ENCODE measurements around the gene DCAF8L1.
"Not testable (repeated sequence)": the region's sequence is repeated elsewhere in the genome, so short reads cannot be mapped to it uniquely, and the experiment has no call there.

Gene DCAF8L1

GRCh38 chrX:27966955-27967354 is 14.3 kb downstream of the DCAF8L1 start:
- Histone ChIP-seq H2AFZ (ENCODE audit: low read depth, low read length) (no peak overlapping the region), H3K36me3 (ENCODE audit: insufficient read depth, low read length) (no peaks in the 10 kb centered on the region)

GRCh38 chrX:27966492-27966891 is 14.8 kb downstream of the DCAF8L1 start:
- Histone ChIP-seq H2AFZ (ENCODE audit: low read depth, low read length) (no peak overlapping the region), H3K9me3 (ENCODE audit: low read length) (no peaks in the 10 kb centered on the region), H3K27me3 (ENCODE audit: insufficient read depth, low read length) (no peaks in the 10 kb centered on the region), H3K36me3 (ENCODE audit: insufficient read depth, low read length) (no peaks in the 10 kb centered on the region), H3K4me1 (ENCODE audit: insufficient read depth, low read length) (peaks cover 8% of the 10 kb centered on the region), H3K4me3 (ENCODE audit: low read length) (no peak overlapping the region)

More at GRCh38 chrX:27966955-27967354, 14.3 kb downstream of the DCAF8L1 start:
- no peaks in the 10 kb centered on the region for H3K27me3 ChIP-seq (ENCODE audit: insufficient read depth, low read length)
- H3K9me3 ChIP-seq (ENCODE audit: low read length), result no peaks in the 10 kb centered on the region
- H3K4me3 ChIP-seq (ENCODE audit: low read length), result no peak overlapping the region
- peaks cover 8% of the 10 kb centered on the region for H3K4me1 ChIP-seq (ENCODE audit: insufficient read depth, low read length)

GRCh38 chrX:27965348-27965747 is 15.9 kb downstream of the DCAF8L1 start:
- H3K9me3 ChIP-seq (ENCODE audit: low read length); H3K4me1 ChIP-seq (ENCODE audit: insufficient read depth, low read length); H3K4me3 ChIP-seq (ENCODE audit: low read length); H3K36me3 ChIP-seq (ENCODE audit: insufficient read depth, low read length); H2AFZ ChIP-seq (ENCODE audit: low read depth, low read length); H3K27me3 ChIP-seq (ENCODE audit: insufficient read depth, low read length): not testable (repeated sequence)

DNA sequence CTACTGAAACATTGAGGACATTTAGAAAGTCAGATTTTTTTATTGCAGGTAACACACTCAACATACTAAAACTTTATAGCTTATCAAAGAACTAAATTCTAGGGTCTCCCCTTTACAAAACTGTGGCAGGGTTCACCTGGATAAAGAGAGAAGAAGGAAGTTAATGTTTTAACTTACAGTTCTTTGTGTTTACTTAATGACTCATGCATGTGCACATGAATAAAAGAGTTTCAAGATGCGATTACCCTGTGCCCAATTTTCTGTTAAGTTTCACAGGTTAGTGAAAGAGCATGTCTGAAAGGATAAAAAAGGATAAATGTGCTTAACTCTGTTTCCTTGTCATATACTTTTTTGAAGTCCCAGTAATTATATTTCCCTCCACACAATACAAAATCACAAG is 16.8 kb downstream of the DCAF8L1 start:
- Histone ChIP-seq H2AFZ (ENCODE audit: low read depth, low read length) (no peak overlapping the region), H3K27me3 (ENCODE audit: insufficient read depth, low read length) (no peaks in the 10 kb centered on the region), H3K36me3 (ENCODE audit: insufficient read depth, low read length) (no peaks in the 10 kb centered on the region), H3K4me1 (ENCODE audit: insufficient read depth, low read length) (peaks cover 8% of the 10 kb centered on the region), H3K9me3 (ENCODE audit: low read length) (no peaks in the 10 kb centered on the region), H3K4me3 (ENCODE audit: low read length) (no peak overlapping the region)

GRCh38 chrX:27960410-27960809 is 20.8 kb downstream of the DCAF8L1 start:
- H3K36me3 ChIP-seq (ENCODE audit: insufficient read depth, low read length); H3K9me3 ChIP-seq (ENCODE audit: low read length); H3K4me1 ChIP-seq (ENCODE audit: insufficient read depth, low read length); H3K4me3 ChIP-seq (ENCODE audit: low read length); H3K27me3 ChIP-seq (ENCODE audit: insufficient read depth, low read length); H2AFZ ChIP-seq (ENCODE audit: low read depth, low read length): not testable (repeated sequence)

- H3K4me3 ChIP-seq (ENCODE audit: low read length), result no peak overlapping the region
- no peaks in the 10 kb centered on the region for H3K27me3 ChIP-seq (ENCODE audit: insufficient read depth, low read length)
- no peaks in the 10 kb centered on the region for H3K4me1 ChIP-seq (ENCODE audit: insufficient read depth, low read length)
- H2AFZ ChIP-seq (ENCODE audit: low read depth, low read length), result no peak overlapping the region
- no peaks in the 10 kb centered on the region for H3K9me3 ChIP-seq (ENCODE audit: low read length)
- no peaks in the 10 kb centered on the region for H3K36me3 ChIP-seq (ENCODE audit: insufficient read depth, low read length)
These were observed 28.1 kb downstream of the DCAF8L1 start for GRCh38 chrX:27953171-27953570.

DNA sequence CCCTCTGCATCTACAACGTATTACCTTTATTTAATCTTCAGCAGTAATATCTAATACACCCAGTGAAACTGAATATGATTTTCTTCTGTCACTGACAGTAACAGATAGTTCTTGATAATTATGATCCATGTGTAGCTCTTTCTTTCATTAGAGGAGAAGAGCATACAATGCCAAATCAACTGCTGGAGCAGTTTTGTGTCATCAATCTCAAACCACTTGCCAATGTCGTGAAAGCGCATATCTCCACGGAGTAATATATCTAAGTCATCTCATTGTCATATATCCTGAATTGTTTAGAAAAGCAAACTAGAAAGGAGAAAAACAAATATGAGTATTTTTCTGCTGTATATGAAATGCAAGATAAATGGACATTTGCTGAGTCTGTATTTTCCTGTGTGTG is 47.9 kb downstream of the DCAF8L1 start:
- Histone ChIP-seq H3K36me3 (ENCODE audit: insufficient read depth, low read length) (no peaks in the 10 kb centered on the region), H2AFZ (ENCODE audit: low read depth, low read length) (no peak overlapping the region), H3K4me3 (ENCODE audit: low read length) (no peak overlapping the region), H3K27me3 (ENCODE audit: insufficient read depth, low read length) (no peaks in the 10 kb centered on the region), H3K9me3 (ENCODE audit: low read length) (no peaks in the 10 kb centered on the region), H3K4me1 (ENCODE audit: insufficient read depth, low read length) (no peaks in the 10 kb centered on the region)

Measured in neuron (in vitro differentiated cells).